GM18505 (cell line): ENCODE data around the gene TFIP11.
"Not testable (repeated sequence)": the region's sequence is repeated elsewhere in the genome, so short reads cannot be mapped to it uniquely, and the experiment has no call there.

Experiments
- ATAC-seq: cut with Tn5 transposase; IDR thresholded peaks from one replicate; pipeline ENCODE4 v1.9.1; 2021; ENCODE audit not compliant: unreplicated experiment
- POLR2A ChIP-seq: IDR thresholded peaks from 4 replicates; pipeline ENCODE4 v1.6.1; 2011; ENCODE audit warnings: borderline replicate concordance; ENCODE audit not compliant: insufficient read depth, insufficient read length; ENCODE audit errors: extremely low read depth

The TFIP11 gene

GRCh38 chr22:26534874-26535602, 22.8 kb upstream of the TFIP11 start:
- no peak for ATAC-seq
- TF ChIP-seq POLR2A, result no peak

- no peak for ATAC-seq
- TF ChIP-seq POLR2A, result no peak
These were observed 22.0 kb upstream of the TFIP11 start for GRCh38 chr22:26534171-26534855.

GRCh38 chr22:26529345-26529744, 17.1 kb upstream of the TFIP11 start:
- no peak for ATAC-seq
- no peak for TF ChIP-seq POLR2A

GRCh38 chr22:26528518-26528917, 16.2 kb upstream of the TFIP11 start:
- ATAC-seq, result not testable (repeated sequence)

GRCh38 chr22:26527574-26528465, 15.5 kb upstream of the TFIP11 start:
- TF ChIP-seq POLR2A, result no peak
- no peak for ATAC-seq

GRCh38 chr22:26527167-26527566, 14.9 kb upstream of the TFIP11 start:
- no peak for ATAC-seq
- no peak for TF ChIP-seq POLR2A

GRCh38 chr22:26525946-26526564, 13.8 kb upstream of the TFIP11 start:
- TF ChIP-seq POLR2A, result no peak
- no peak for ATAC-seq

GRCh38 chr22:26524870-26525269, 12.6 kb upstream of the TFIP11 start:
- no peak for ATAC-seq
- no peak for TF ChIP-seq POLR2A

GRCh38 chr22:26522592-26522991, 10.3 kb upstream of the TFIP11 start:
- TF ChIP-seq POLR2A, result no peak
- ATAC-seq, result no peak

GRCh38 chr22:26522012-26522411, 9.7 kb upstream of the TFIP11 start:
- no peak for TF ChIP-seq POLR2A
- ATAC-seq, result no peak

- no peak for TF ChIP-seq POLR2A
- ATAC-seq, result no peak
These were observed 5.2 kb upstream of the TFIP11 start for GRCh38 chr22:26517429-26517828.

- ATAC-seq, result no peak
- TF ChIP-seq POLR2A, result no peak
These were observed 4.2 kb upstream of the TFIP11 start for GRCh38 chr22:26516503-26516902.

- no peak for TF ChIP-seq POLR2A
- ATAC-seq, result no peak
These were observed 3.7 kb upstream of the TFIP11 start for GRCh38 chr22:26515931-26516330.
